Measurements from ENCODE around the gene SYT3. TPM values are rescaled to one million over a fixed set of nuclear protein-coding genes. Genes with fewer than 3 reads are reported as not detected.

Gene SYT3
- total RNA-seq, result 1 to 10 TPM in 3 of 6 donors, under 1 TPM in 2, not detected in 1; 0.67 to 3.6 (median 1.4) TPM

GRCh38 chr19:50639121-50640112, at the start of gene SYT3:
Gene SYT3 (minus strand): TSS chr19:50639881. CDS start chr19:50637411, 2,470 bp downstream.
- Histone ChIP-seq H3K27ac (no peak within 1 kb of the TSS), H3K9me3 (peaks cover 0 to 7% (median 5%) of the 10 kb centered on the region in 4 donors), H3K4me3 (peak within 1 kb of the TSS in 3 of 4 donors; percentile 45 to 55 (median 46)), H3K4me1 (peaks cover 0 to 12% (median 3%) of the 10 kb centered on the region in 4 donors), H3K36me3 (no peaks in the 10 kb centered on the region), H3K27me3 (peaks cover 0 to 15% (median 6%) of the 10 kb centered on the region in 4 donors)
- DNase-seq, result peak; percentile 56 to 84
- no peak for TF ChIP-seq POLR2A (IDR thresholded peaks at IDR 0.05)
- TF ChIP-seq POLR2AphosphoS5 (IDR thresholded peaks at IDR 0.05), result no peak
- no peak for TF ChIP-seq EP300 (IDR thresholded peaks at IDR 0.05)
- no peak for TF ChIP-seq CTCF (IDR thresholded peaks at IDR 0.05)
- 1 to 7% methylated on average over 14 to 55 of the region's 76 CpGs for WGBS, 2 donors
- peak in 1 of 2 donors; percentile 72 for ATAC-seq (ENCODE audit: low FRiP score in 2 of 2)

GRCh38 chr19:50688766-50689165, 49.1 kb upstream of the SYT3 start:
- no peaks in the 10 kb centered on the region for H3K4me1 ChIP-seq
- 66 to 76% methylated on average over 9 to 14 of the region's 19 CpGs for WGBS, 2 donors
- TF ChIP-seq POLR2A (IDR thresholded peaks at IDR 0.05), result no peak
- no peak for TF ChIP-seq CTCF (IDR thresholded peaks at IDR 0.05)
- TF ChIP-seq POLR2AphosphoS5 (IDR thresholded peaks at IDR 0.05), result no peak
- TF ChIP-seq EP300 (IDR thresholded peaks at IDR 0.05), result no peak
- ATAC-seq (ENCODE audit: low FRiP score in 2 of 2) (no peak), DNase-seq (peak in 1 of 2 donors; percentile 61)
- no peaks in the 10 kb centered on the region for H3K36me3 ChIP-seq
- peaks cover 0 to 18% (median 7%) of the 10 kb centered on the region in 4 donors for H3K27me3 ChIP-seq
- no peak overlapping the region for H3K27ac ChIP-seq
- no peak overlapping the region for H3K4me3 ChIP-seq
- H3K9me3 ChIP-seq, result no peaks in the 10 kb centered on the region

- H3K4me3 ChIP-seq, result no peak overlapping the region
- ATAC-seq (ENCODE audit: low FRiP score in 2 of 2), result no peak
- H3K27me3 ChIP-seq, result peaks cover 0 to 10% (median 5%) of the 10 kb centered on the region in 4 donors
- WGBS, 2 donors, result 18 to 28% methylated on average over 26 to 47 of the region's 50 CpGs
- H3K27ac ChIP-seq, result no peak overlapping the region
- no peaks in the 10 kb centered on the region for H3K36me3 ChIP-seq
- TF ChIP-seq EP300 (IDR thresholded peaks at IDR 0.05) (no peak), POLR2A (IDR thresholded peaks at IDR 0.05) (no peak), CTCF (IDR thresholded peaks at IDR 0.05) (no peak), POLR2AphosphoS5 (IDR thresholded peaks at IDR 0.05) (no peak)
- no peaks in the 10 kb centered on the region for H3K4me1 ChIP-seq
- H3K9me3 ChIP-seq, result no peaks in the 10 kb centered on the region
- DNase-seq, result peak in 1 of 2 donors; percentile 85
Observed at GRCh38 chr19:50686310-50687032, 46.8 kb upstream of the SYT3 start.

GRCh38 chr19:50679177-50680125, 39.8 kb upstream of the SYT3 start:
- H3K36me3 ChIP-seq, result no peaks in the 10 kb centered on the region
- peaks cover 0 to 7% (median 3%) of the 10 kb centered on the region in 4 donors for H3K4me1 ChIP-seq
- H3K27me3 ChIP-seq, result no peaks in the 10 kb centered on the region
- WGBS, 2 donors, result 16 to 23% methylated on average over 20 to 23 of the region's 23 CpGs
- no peak overlapping the region for H3K4me3 ChIP-seq
- no peak for TF ChIP-seq CTCF (IDR thresholded peaks at IDR 0.05)
- TF ChIP-seq POLR2AphosphoS5 (IDR thresholded peaks at IDR 0.05), result no peak
- no peak overlapping the region for H3K27ac ChIP-seq
- peaks cover 0 to 3% (median 0%) of the 10 kb centered on the region in 4 donors for H3K9me3 ChIP-seq
- DNase-seq (peak; percentile 73 to 95), ATAC-seq (ENCODE audit: low FRiP score in 2 of 2) (peak; percentile 70 to 91)

Measured in upper lobe of left lung (tissue), 6 donors.